ENCODE data around the gene SPNS1.
"Not testable (repeated sequence)": the region's sequence is repeated elsewhere in the genome, so short reads cannot be mapped to it uniquely, and the experiment has no call there.

SPNS1 gene

GRCh38 chr16:28958836-28959235 lies 15.7 kb upstream of the SPNS1 start:
- DNase-seq (ENCODE audit: low read depth), result no peak

- no peak for DNase-seq (ENCODE audit: low read depth)
Measured at GRCh38 chr16:28964072-28964471, 10.5 kb upstream of the SPNS1 start.

GRCh38 chr16:28964496-28964895 lies 10.1 kb upstream of the SPNS1 start:
- DNase-seq (ENCODE audit: low read depth), result no peak

GRCh38 chr16:28967156-28967555 lies 7.4 kb upstream of the SPNS1 start:
- no peak for DNase-seq (ENCODE audit: low read depth)

GRCh38 chr16:28969696-28970095 lies 4.9 kb upstream of the SPNS1 start:
- not testable (repeated sequence) for DNase-seq (ENCODE audit: low read depth)

GRCh38 chr16:28974007-28974436 lies 556 bp upstream of the SPNS1 start:
- no peak for DNase-seq (ENCODE audit: low read depth)

GRCh38 chr16:28975158-28975599 lies 601 bp downstream of the SPNS1 start:
- no peak for DNase-seq (ENCODE audit: low read depth)

GRCh38 chr16:28977703-28978662 lies 3.4 kb downstream of the SPNS1 start:
- DNase-seq (ENCODE audit: low read depth), result no peak

- DNase-seq (ENCODE audit: low read depth), result not testable (repeated sequence)
Measured at GRCh38 chr16:28980330-28980729, 5.8 kb downstream of the SPNS1 start.

- DNase-seq (ENCODE audit: low read depth), result no peak
Measured at GRCh38 chr16:28980929-28981328, 6.4 kb downstream of the SPNS1 start.

GRCh38 chr16:28981517-28981916 lies 6.9 kb downstream of the SPNS1 start:
- DNase-seq (ENCODE audit: low read depth), result peak; percentile 55

- no peak for DNase-seq (ENCODE audit: low read depth)
Measured at GRCh38 chr16:28982418-28982817, 7.8 kb downstream of the SPNS1 start.

GRCh38 chr16:28982949-28983348 lies 8.4 kb downstream of the SPNS1 start:
- no peak for DNase-seq (ENCODE audit: low read depth)

GRCh38 chr16:28983644-28984043 lies 9.1 kb downstream of the SPNS1 start:
- no peak for DNase-seq (ENCODE audit: low read depth)

GRCh38 chr16:28984091-28984490 lies 9.5 kb downstream of the SPNS1 start:
- DNase-seq (ENCODE audit: low read depth), result no peak

GRCh38 chr16:28984619-28985135 lies 10.1 kb downstream of the SPNS1 start, which contains the start of gene LAT:
TSS of gene LAT (plus strand) at chr16:28985052. CDS start at chr16:28985418, 366 bp downstream.
- DNase-seq (ENCODE audit: low read depth), result peak; percentile 70

- no peak for DNase-seq (ENCODE audit: low read depth)
Measured at GRCh38 chr16:28985211-28986041, 10.8 kb downstream of the SPNS1 start.

GRCh38 chr16:28986046-28986445 lies 11.5 kb downstream of the SPNS1 start:
- DNase-seq (ENCODE audit: low read depth), result no peak

- DNase-seq (ENCODE audit: low read depth), result no peak
Measured at GRCh38 chr16:28986492-28986891, 11.9 kb downstream of the SPNS1 start.

- DNase-seq (ENCODE audit: low read depth), result no peak
Measured at GRCh38 chr16:28987170-28987853, 12.7 kb downstream of the SPNS1 start.

GRCh38 chr16:28989363-28989762 lies 14.8 kb downstream of the SPNS1 start:
- DNase-seq (ENCODE audit: low read depth), result no peak

All from activated T-cell treated with anti-CD3 and anti-CD28 coated beads for 48 hours (primary cell).